Left lobe of liver (tissue), 2 donors: ENCODE results near the gene SEPTIN6. TPM values are rescaled to one million over a fixed set of nuclear protein-coding genes. Genes with fewer than 3 reads are reported as not detected.
"Not testable (repeated sequence)": the region's sequence is repeated elsewhere in the genome, so short reads cannot be mapped to it uniquely, and the experiment has no call there.

Experiments used
- ATAC-seq: fragments of 200-7000 bp; cut with Tn5 transposase; one replicate; pipeline ENCODE4 v1.9.1; 2020; ENCODE audit warnings: mild to moderate bottlenecking, moderate library complexity
- DNase-seq: peaks from one replicate; pipeline ENCODE4 v3.0.0-alpha.2; 2020; ENCODE audit warnings: low spot score
- total RNA-seq: library from RNA; stranded (reverse); gene quantifications from one replicate; pipeline ENCODE4 v1.2.1, GENCODE V29; 2021
- donor health status: DM: no; HTN: no; CAD: no; lungs with moderate emphysema.
- donor health status: DM: no; HTN: yes; CAD: no.

SEPTIN6 gene
- total RNA-seq, 1 donor from 2014 or later: 13.7 TPM

- DNase-seq (peak; percentile 76), ATAC-seq (peak; percentile 72)
These were observed 553 bp downstream of the SEPTIN6 start for GRCh38 chrX:119692191-119693039.

GRCh38 chrX:119690921-119691716, 1.8 kb downstream of the SEPTIN6 start:
- ATAC-seq (peak; percentile 35), DNase-seq (peak; percentile 73)

GRCh38 chrX:119688911-119689321, 4.1 kb downstream of the SEPTIN6 start:
- DNase-seq: no peak
- no peak for ATAC-seq

GRCh38 chrX:119687661-119688413, 5.1 kb downstream of the SEPTIN6 start:
- ATAC-seq: peak; percentile 48
- no peak for DNase-seq

- DNase-seq (no peak), ATAC-seq (no peak)
These were observed 6.8 kb downstream of the SEPTIN6 start for GRCh38 chrX:119686087-119686691.

- peak; percentile 41 for ATAC-seq
These were observed 7.5 kb downstream of the SEPTIN6 start for GRCh38 chrX:119685225-119686066.

GRCh38 chrX:119684916-119685224, 8.1 kb downstream of the SEPTIN6 start:
- DNase-seq: no peak
- ATAC-seq: no peak

More at GRCh38 chrX:119685225-119686066, 7.5 kb downstream of the SEPTIN6 start:
- no peak for DNase-seq

GRCh38 chrX:119684312-119684711, 8.7 kb downstream of the SEPTIN6 start:
- ATAC-seq, DNase-seq: not testable (repeated sequence)

- ATAC-seq: no peak
- DNase-seq: no peak
These were observed 10.7 kb downstream of the SEPTIN6 start for GRCh38 chrX:119682019-119682989.

- DNase-seq (no peak), ATAC-seq (no peak)
These were observed 15.3 kb downstream of the SEPTIN6 start for GRCh38 chrX:119677654-119677981.

GRCh38 chrX:119676949-119677653, 15.9 kb downstream of the SEPTIN6 start:
- ATAC-seq: no peak
- DNase-seq: no peak

- no peak for ATAC-seq
- DNase-seq: no peak
These were observed 19.6 kb downstream of the SEPTIN6 start for GRCh38 chrX:119673336-119673735.

GRCh38 chrX:119672426-119672825, 20.5 kb downstream of the SEPTIN6 start:
- DNase-seq (no peak), ATAC-seq (peak; percentile 68)

GRCh38 chrX:119669424-119670037, 23.4 kb downstream of the SEPTIN6 start:
- peak; percentile 40 for ATAC-seq
- DNase-seq: no peak

- ATAC-seq (no peak), DNase-seq (no peak)
These were observed 25.7 kb downstream of the SEPTIN6 start for GRCh38 chrX:119667111-119667878.

- DNase-seq, ATAC-seq: not testable (repeated sequence)
These were observed 28.1 kb downstream of the SEPTIN6 start for GRCh38 chrX:119664877-119665276.

GRCh38 chrX:119661486-119661885, 31.5 kb downstream of the SEPTIN6 start:
- no peak for ATAC-seq
- DNase-seq: no peak
